Thoracic aorta (tissue), 2 donors: ENCODE results near the gene EFNA2. TPM values are rescaled to one million over a fixed set of nuclear protein-coding genes. Genes with fewer than 3 reads are reported as not detected.
A peak's percentile ranks its signal among the peaks of the same experiment; 100 is the strongest.

Experiments used
- ATAC-seq: fragments of 150-250 bp; one replicate; pipeline ENCODE4 v1.8.0; 2017; ENCODE audit warnings: low read depth; ENCODE audit not compliant: insufficient number of reproducible peaks, low FRiP score
- DNase-seq: peaks from one replicate; pipeline ENCODE4 v3.0.0-alpha.2; 2020; ENCODE audit warnings: low spot score
- H3K27ac ChIP-seq, 2 donors: fragments of 200-600 bp; sonication (generic); 1 replicate in 1 of 2; 2 replicates in 1 of 2; pipeline ENCODE4 v1.5.1; 2016; ENCODE audit warnings: mild to moderate bottlenecking in 2 of 2, moderate library complexity in 2 of 2
- H3K27me3 ChIP-seq: fragments of 200-600 bp; sonication (generic); replicated peaks from 2 replicates; pipeline ENCODE4 v1.6.0; 2016; ENCODE audit warnings: mild to moderate bottlenecking; ENCODE audit not compliant: insufficient read depth
- H3K36me3 ChIP-seq: fragments of 200-600 bp; sonication (generic); one replicate; pipeline ENCODE4 v1.5.1; 2016
- H3K4me1 ChIP-seq, 2 donors: fragments of 200-600 bp; sonication (generic); 1 replicate in 1 of 2; 2 replicates in 1 of 2; pipeline versions ENCODE4 v1.5.1 to v1.6.0; 2016; ENCODE audit warnings: low read depth in 2 of 2, mild to moderate bottlenecking in 1 of 2; ENCODE audit not compliant: control insufficient read depth in 1 of 2
- H3K4me3 ChIP-seq: fragments of 200-600 bp; sonication (generic); 2 replicates; pipeline ENCODE4 v1.5.1; 2016; ENCODE audit warnings: mild to moderate bottlenecking
- H3K9me3 ChIP-seq: fragments of 200-600 bp; sonication (generic); 2 replicates; pipeline ENCODE4 v1.5.1; 2016
- CTCF ChIP-seq: fragments of 200-600 bp; sonication (generic); IDR thresholded peaks from one replicate; pipeline ENCODE4 v1.5.1; 2019; ENCODE audit warnings: antibody characterized with exemption
- total RNA-seq, 2 donors: library from RNA; depleted of rRNA; stranded (reverse); fragments of >200 nt; gene quantifications; one replicate each; pipeline versions ENCODE4 v1.1.0 to v1.2.3, GENCODE V29; 2016

Gene EFNA2
- total RNA-seq, 2 donors from 2014 or later = not detected

- H3K9me3 ChIP-seq = no peaks in the 10 kb centered on the region
- no peaks in the 10 kb centered on the region for H3K27me3 ChIP-seq
- H3K4me3 ChIP-seq = peak overlapping the region; percentile 84
- ATAC-seq (no peak), DNase-seq (no peak)
- peaks cover 58 to 83% of the 10 kb centered on the region in 2 donors for H3K4me1 ChIP-seq
- no peak for TF ChIP-seq CTCF
- H3K36me3 ChIP-seq = peaks cover 38% of the 10 kb centered on the region
- H3K27ac ChIP-seq = peak overlapping the region; percentile 97 to 99
Observed at GRCh38 chr19:1271528-1272422, 13.9 kb upstream of the EFNA2 start.

- H3K27ac ChIP-seq = peak overlapping the region in 1 of 2 donors; percentile 99
- no peak for DNase-seq
- H3K4me3 ChIP-seq = no peak overlapping the region
- no peak for ATAC-seq
- TF ChIP-seq CTCF = no peak
- H3K4me1 ChIP-seq = peaks cover 52 to 77% of the 10 kb centered on the region in 2 donors
- no peaks in the 10 kb centered on the region for H3K27me3 ChIP-seq
- H3K9me3 ChIP-seq = no peaks in the 10 kb centered on the region
- H3K36me3 ChIP-seq = peaks cover 38% of the 10 kb centered on the region
Observed at GRCh38 chr19:1272423-1273262, 13.0 kb upstream of the EFNA2 start.

GRCh38 chr19:1273263-1274041 lies 12.2 kb upstream of the EFNA2 start:
- no peak overlapping the region for H3K4me3 ChIP-seq
- H3K36me3 ChIP-seq = peaks cover 38% of the 10 kb centered on the region
- peaks cover 45 to 69% of the 10 kb centered on the region in 2 donors for H3K4me1 ChIP-seq
- no peaks in the 10 kb centered on the region for H3K27me3 ChIP-seq
- H3K27ac ChIP-seq = peak overlapping the region in 1 of 2 donors; percentile 99
- ATAC-seq (no peak), DNase-seq (no peak)
- TF ChIP-seq CTCF = no peak
- H3K9me3 ChIP-seq = no peaks in the 10 kb centered on the region

GRCh38 chr19:1274081-1274851 lies 11.4 kb upstream of the EFNA2 start:
- peaks cover 45% of the 10 kb centered on the region for H3K36me3 ChIP-seq
- no peak for TF ChIP-seq CTCF
- no peak for DNase-seq
- H3K4me3 ChIP-seq = peak overlapping the region; percentile 82
- peaks cover 41 to 65% of the 10 kb centered on the region in 2 donors for H3K4me1 ChIP-seq
- H3K27ac ChIP-seq = peak overlapping the region; percentile 93 to 99
- ATAC-seq = no peak
- H3K9me3 ChIP-seq = no peaks in the 10 kb centered on the region
- no peaks in the 10 kb centered on the region for H3K27me3 ChIP-seq
